Thyroid gland (tissue), 4 donors: ENCODE results near the gene PARD3B. TPM values are rescaled to one million over a fixed set of nuclear protein-coding genes. Genes with fewer than 3 reads are reported as not detected.

Source experiments
- DNase-seq, 2 donors: peaks; one replicate each; pipeline ENCODE4 v3.0.0-alpha.2; 2019
- H3K27ac ChIP-seq, 3 donors: fragments of 200-600 bp; sonication (generic); 1 replicate in 2 of 3; 2 replicates in 1 of 3; pipeline ENCODE4 v1.5.1; 2016 to 2019; ENCODE audit warnings: mild to moderate bottlenecking in 1 of 3, moderate library complexity in 1 of 3
- H3K27me3 ChIP-seq: fragments of 200-600 bp; sonication (generic); one replicate; pipeline ENCODE4 v1.5.1; 2019
- H3K36me3 ChIP-seq, 2 donors: fragments of 200-600 bp; sonication (generic); one replicate each; pipeline ENCODE4 v1.5.1; 2016 to 2019
- H3K4me1 ChIP-seq, 2 donors: fragments of 200-600 bp; sonication (generic); one replicate each; pipeline ENCODE4 v1.5.1; 2017 to 2019
- H3K4me3 ChIP-seq, 3 donors: fragments of 200-600 bp; sonication (generic); replicated peaks in 1 of 3; 1 replicate in 2 of 3; 2 replicates in 1 of 3; pipeline ENCODE4 v1.5.1; 2016; ENCODE audit warnings: mild to moderate bottlenecking in 1 of 3
- H3K9me3 ChIP-seq: fragments of 200-600 bp; sonication (generic); one replicate; pipeline ENCODE4 v1.5.1; 2017
- POLR2A ChIP-seq, 2 donors: fragments of 450-650 bp; IDR thresholded peaks; one replicate each; pipeline ENCODE4 v1.6.1; 2017; ENCODE audit warnings: antibody characterized with exemption in 2 of 2, mild to moderate bottlenecking in 2 of 2, moderate library complexity in 1 of 2
- WGBS, 2 donors: methylation state at CpG; one replicate each; pipeline ENCODE4 v1.1.5; 2017; 5-methylcytosine and 5-hydroxymethylcytosine counted together
- intact Hi-C: fragments of 100-400 bp; cut with DNase I; formaldehyde crosslinking; loops from one replicate; pipeline ENCODE4 v1.15.1; 2023
- total RNA-seq, 4 donors: library from RNA; depleted of rRNA; stranded (reverse); fragments of >200 nt; gene quantifications; one replicate each; pipeline ENCODE4 v1.2.3, GENCODE V29; 2016
- TF ChIP-seq, protein P1 (sequence below), 6 experiments: fragments of 200-600 bp in 3 of 6; fragments of 450-650 bp in 3 of 6; sonication (generic) in 3 of 6; IDR thresholded peaks; one replicate each; pipeline ENCODE4 v1.5.1; 2016 to 2019; ENCODE audit warnings: antibody characterized with exemption in 6 of 6, mild to moderate bottlenecking in 2 of 6, inconsistent platforms in 1 of 6, moderate library complexity in 1 of 6

PARD3B gene
- total RNA-seq, 4 donors from 2014 or later, result 27.0 to 43.4 (median 34.6) TPM

DNA sequence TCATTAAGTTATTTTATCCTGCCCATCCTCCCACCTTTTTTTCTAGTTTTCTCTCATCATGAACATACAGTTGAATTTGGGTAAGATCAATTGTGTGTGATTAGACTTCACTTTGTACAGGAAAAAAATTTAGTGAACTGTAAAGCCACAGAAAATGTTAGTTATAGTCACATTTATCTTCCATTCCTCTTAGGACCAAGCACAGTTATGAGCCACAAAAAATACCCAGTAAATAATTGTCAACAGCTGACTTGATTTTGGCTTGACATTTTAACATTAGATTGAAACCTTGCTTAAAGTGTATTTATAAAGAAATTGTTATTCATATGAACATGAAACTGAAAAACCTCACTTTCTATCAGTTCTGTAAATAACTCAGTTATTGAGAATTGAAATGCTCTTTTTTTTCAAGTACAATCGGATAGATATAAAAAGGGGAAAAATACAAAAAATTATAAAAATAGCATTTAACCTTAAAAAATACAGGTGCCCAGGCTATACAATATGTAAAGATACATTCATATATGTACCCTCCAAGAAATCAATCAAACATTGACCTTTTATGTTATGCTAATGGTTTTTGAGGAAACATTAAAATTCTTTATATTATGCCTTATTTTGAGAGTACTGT lies 747.5 kb downstream of the PARD3B start:
- no peak overlapping the region for H3K4me3 ChIP-seq
- no peaks in the 10 kb centered on the region for H3K9me3 ChIP-seq
- 96 to 97% methylated on average over 1 of the region's 1 CpG for WGBS, 2 donors
- H3K4me1 ChIP-seq, result no peaks in the 10 kb centered on the region
- H3K36me3 ChIP-seq, result no peaks in the 10 kb centered on the region
- DNase-seq, result no peak
- intact Hi-C loops, result no loop called here
- H3K27ac ChIP-seq, result no peak overlapping the region
- no peaks in the 10 kb centered on the region for H3K27me3 ChIP-seq
- TF ChIP-seq, protein P1, sequence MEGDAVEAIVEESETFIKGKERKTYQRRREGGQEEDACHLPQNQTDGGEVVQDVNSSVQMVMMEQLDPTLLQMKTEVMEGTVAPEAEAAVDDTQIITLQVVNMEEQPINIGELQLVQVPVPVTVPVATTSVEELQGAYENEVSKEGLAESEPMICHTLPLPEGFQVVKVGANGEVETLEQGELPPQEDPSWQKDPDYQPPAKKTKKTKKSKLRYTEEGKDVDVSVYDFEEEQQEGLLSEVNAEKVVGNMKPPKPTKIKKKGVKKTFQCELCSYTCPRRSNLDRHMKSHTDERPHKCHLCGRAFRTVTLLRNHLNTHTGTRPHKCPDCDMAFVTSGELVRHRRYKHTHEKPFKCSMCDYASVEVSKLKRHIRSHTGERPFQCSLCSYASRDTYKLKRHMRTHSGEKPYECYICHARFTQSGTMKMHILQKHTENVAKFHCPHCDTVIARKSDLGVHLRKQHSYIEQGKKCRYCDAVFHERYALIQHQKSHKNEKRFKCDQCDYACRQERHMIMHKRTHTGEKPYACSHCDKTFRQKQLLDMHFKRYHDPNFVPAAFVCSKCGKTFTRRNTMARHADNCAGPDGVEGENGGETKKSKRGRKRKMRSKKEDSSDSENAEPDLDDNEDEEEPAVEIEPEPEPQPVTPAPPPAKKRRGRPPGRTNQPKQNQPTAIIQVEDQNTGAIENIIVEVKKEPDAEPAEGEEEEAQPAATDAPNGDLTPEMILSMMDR (IDR thresholded peaks at IDR 0.05), result no peak
- no peak for TF ChIP-seq POLR2A (IDR thresholded peaks at IDR 0.05)

DNA sequence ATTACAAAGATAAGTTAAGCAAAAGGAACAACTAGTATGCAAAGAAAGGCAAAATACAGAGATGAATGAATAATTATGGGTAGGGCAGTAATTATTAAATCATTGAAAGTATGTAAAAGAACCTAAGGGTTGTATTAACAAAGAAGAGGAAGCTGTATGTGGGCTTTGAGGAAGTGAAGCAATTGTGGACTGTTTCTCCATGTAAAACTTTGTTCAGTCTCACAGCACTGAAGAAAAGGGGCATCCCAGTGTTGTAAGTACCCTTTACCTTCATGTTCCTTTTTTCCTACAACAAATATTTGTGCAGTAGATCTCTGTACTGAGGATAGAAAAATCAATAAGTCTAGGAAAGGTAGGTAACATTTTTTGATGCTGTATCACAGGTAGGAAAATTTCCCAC lies 748.3 kb downstream of the PARD3B start:
- Histone ChIP-seq H3K27me3 (no peaks in the 10 kb centered on the region), H3K27ac (no peak overlapping the region), H3K4me1 (no peaks in the 10 kb centered on the region), H3K9me3 (no peaks in the 10 kb centered on the region), H3K36me3 (no peaks in the 10 kb centered on the region), H3K4me3 (no peak overlapping the region)
- no peak for TF ChIP-seq POLR2A (IDR thresholded peaks at IDR 0.05)
- TF ChIP-seq, protein P1 (IDR thresholded peaks at IDR 0.05), result no peak
- intact Hi-C loops, result no loop called here
- no peak for DNase-seq

GRCh38 chr2:205296959-205297358 lies 751.7 kb downstream of the PARD3B start:
- intact Hi-C loops, result no loop called here
- Histone ChIP-seq H3K4me1 (no peaks in the 10 kb centered on the region), H3K4me3 (no peak overlapping the region), H3K36me3 (no peaks in the 10 kb centered on the region), H3K27ac (no peak overlapping the region), H3K9me3 (no peaks in the 10 kb centered on the region), H3K27me3 (no peaks in the 10 kb centered on the region)
- 93 to 96% methylated on average over 4 of the region's 4 CpGs for WGBS, 2 donors
- no peak for DNase-seq
- TF ChIP-seq POLR2A (IDR thresholded peaks at IDR 0.05), result no peak
- TF ChIP-seq, protein P1 (IDR thresholded peaks at IDR 0.05), result no peak

DNA sequence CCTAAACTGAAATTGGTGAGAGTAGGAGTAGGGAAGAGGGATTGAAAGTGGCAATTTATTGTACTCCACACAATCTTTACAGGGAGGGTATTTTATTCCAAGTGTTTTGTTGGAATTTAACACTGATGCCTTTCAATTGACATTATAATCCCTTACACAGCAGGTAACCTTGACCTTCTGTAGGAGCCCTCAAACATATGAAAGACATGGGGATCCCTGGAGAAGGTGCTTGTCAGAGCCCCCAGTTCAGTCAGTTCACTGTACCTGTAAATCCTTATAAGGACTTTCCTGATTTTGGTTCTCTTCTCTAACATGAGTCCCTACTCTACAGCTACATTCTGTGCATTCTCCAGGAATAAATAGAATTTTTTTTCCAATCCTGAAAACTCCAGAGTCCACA lies 752.1 kb downstream of the PARD3B start:
- H3K9me3 ChIP-seq, result no peaks in the 10 kb centered on the region
- no peak overlapping the region for H3K27ac ChIP-seq
- H3K4me3 ChIP-seq, result no peak overlapping the region
- no peaks in the 10 kb centered on the region for H3K36me3 ChIP-seq
- no peaks in the 10 kb centered on the region for H3K4me1 ChIP-seq
- no peak for DNase-seq
- intact Hi-C loops, result no loop called here
- no peak for TF ChIP-seq POLR2A (IDR thresholded peaks at IDR 0.05)
- TF ChIP-seq, protein P1 (IDR thresholded peaks at IDR 0.05), result no peak
- no peaks in the 10 kb centered on the region for H3K27me3 ChIP-seq

DNA sequence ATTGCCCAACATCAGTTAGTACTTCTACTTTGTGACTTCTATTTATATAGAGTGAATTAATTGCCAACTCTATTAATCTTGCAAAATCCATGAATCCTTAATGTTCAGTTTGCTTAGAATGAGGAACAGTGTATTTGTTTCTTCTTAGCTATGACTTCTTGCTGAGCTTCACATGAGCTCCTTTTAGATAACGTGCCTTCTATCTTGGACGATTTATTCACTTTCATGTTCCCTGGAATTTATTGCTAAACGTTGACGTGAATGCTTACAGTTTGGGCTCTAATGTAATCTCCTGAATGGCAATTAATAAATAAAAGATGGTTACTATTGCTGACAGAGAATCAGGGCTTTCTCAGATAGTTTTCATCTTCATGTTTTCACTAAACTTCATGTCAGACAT lies 752.6 kb downstream of the PARD3B start:
- no peaks in the 10 kb centered on the region for H3K9me3 ChIP-seq
- WGBS, 2 donors, result 87 to 90% methylated on average over 4 of the region's 4 CpGs
- no peak overlapping the region for H3K27ac ChIP-seq
- no peak for TF ChIP-seq POLR2A (IDR thresholded peaks at IDR 0.05)
- TF ChIP-seq, protein P1 (IDR thresholded peaks at IDR 0.05), result no peak
- DNase-seq, result no peak
- H3K36me3 ChIP-seq, result no peaks in the 10 kb centered on the region
- no peaks in the 10 kb centered on the region for H3K27me3 ChIP-seq
- no peak overlapping the region for H3K4me3 ChIP-seq
- no peaks in the 10 kb centered on the region for H3K4me1 ChIP-seq
- intact Hi-C loops, result no loop called here
